Memory B cell (primary cell): ENCODE measurements around the gene CIZ1.
A peak's percentile ranks its signal among the peaks of the same experiment; 100 is the strongest.

Experiments
- ATAC-seq: fragments of 150-1000 bp; cut with Tn5 transposase; 2 replicates; pipeline ENCODE4 v1.10.0; 2021; ENCODE audit warnings: low read depth, mild to moderate bottlenecking, moderate library complexity
- DNase-seq, 2 donors: peaks; one replicate each; pipeline ENCODE4 v3.0.0; 2022; ENCODE audit warnings: low spot score in 2 of 2
- H3K27ac Mint-ChIP-seq: one replicate; pipeline ENCODE4 v1.8.0; 2022; ENCODE audit warnings: mild to moderate bottlenecking, moderate library complexity, mixed read lengths
- H3K27me3 Mint-ChIP-seq: one replicate; pipeline ENCODE4 v1.8.0; 2022; ENCODE audit warnings: mixed read lengths
- H3K36me3 Mint-ChIP-seq: one replicate; pipeline ENCODE4 v1.8.0; 2022; ENCODE audit warnings: mild to moderate bottlenecking, mixed read lengths
- H3K4me1 Mint-ChIP-seq: one replicate; pipeline ENCODE4 v1.8.0; 2022; ENCODE audit warnings: mixed read lengths
- H3K4me3 Mint-ChIP-seq: one replicate; pipeline ENCODE4 v1.8.0; 2022; ENCODE audit warnings: mild to moderate bottlenecking, moderate library complexity, mixed read lengths
- H3K9me3 Mint-ChIP-seq: one replicate; pipeline ENCODE4 v1.8.0; 2022; ENCODE audit warnings: mixed read lengths

The CIZ1 gene

DNA sequence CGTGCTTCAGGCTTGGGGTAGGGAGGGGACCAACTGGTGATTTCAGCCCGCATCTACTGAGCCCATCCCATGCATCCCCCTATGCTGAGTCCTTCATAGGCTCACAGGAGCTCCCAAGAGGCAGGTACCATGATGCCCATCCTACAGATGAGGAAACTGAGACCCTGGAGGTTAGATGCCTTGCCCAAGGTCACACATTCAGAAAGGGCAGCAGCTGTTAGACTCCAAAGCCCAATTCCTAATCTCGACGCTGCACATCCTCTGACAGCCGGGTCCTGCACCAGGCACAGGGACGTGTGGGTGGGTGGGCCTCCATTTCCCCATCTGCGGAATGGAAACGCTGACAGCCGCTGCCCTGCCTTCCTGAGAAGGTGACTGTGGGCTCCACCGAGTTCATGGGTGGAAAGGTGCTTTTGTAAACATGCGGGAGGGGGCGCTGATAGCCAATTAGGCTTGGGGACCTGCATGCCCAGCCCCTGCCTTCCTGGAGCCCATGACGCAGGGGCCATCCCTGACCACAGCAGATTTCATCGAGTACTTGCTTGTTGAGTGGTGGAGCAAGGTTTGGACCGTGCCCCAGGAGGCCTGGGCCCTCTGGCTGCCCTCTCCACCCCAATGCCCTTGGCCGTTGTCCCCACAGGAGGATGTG lies 14.0 kb upstream of the CIZ1 start:
- ATAC-seq (no peak), DNase-seq (no peak)
- H3K9me3 Mint-ChIP-seq = no peaks in the 10 kb centered on the region
- no peak overlapping the region for H3K4me3 Mint-ChIP-seq
- peaks cover 15% of the 10 kb centered on the region for H3K27me3 Mint-ChIP-seq
- no peak overlapping the region for H3K27ac Mint-ChIP-seq
- H3K4me1 Mint-ChIP-seq = peaks cover 3% of the 10 kb centered on the region
- H3K36me3 Mint-ChIP-seq = no peaks in the 10 kb centered on the region

DNA sequence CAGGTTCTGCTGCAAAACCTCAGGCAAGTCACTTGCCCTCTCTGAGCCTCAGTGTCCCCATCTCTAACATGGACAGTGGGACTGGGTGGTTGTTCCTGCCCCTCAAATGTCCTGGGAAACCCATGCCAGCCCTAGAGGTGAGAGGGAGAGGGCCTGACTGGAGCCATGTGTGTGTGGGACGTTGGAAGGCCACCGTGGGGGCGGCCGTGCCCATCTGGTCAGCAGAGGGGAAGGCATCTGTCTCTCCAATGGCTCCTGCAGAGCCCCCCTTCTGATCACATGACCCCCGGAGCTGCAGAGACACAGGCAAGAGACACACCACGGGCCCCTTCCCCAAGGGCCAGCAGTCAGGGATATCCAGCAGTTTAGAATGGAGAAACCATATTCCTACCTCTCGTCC lies 13.5 kb upstream of the CIZ1 start:
- H3K9me3 Mint-ChIP-seq = no peaks in the 10 kb centered on the region
- ATAC-seq (no peak), DNase-seq (no peak)
- H3K36me3 Mint-ChIP-seq = no peaks in the 10 kb centered on the region
- H3K27me3 Mint-ChIP-seq = peaks cover 14% of the 10 kb centered on the region
- no peak overlapping the region for H3K4me3 Mint-ChIP-seq
- no peak overlapping the region for H3K27ac Mint-ChIP-seq
- H3K4me1 Mint-ChIP-seq = peaks cover 3% of the 10 kb centered on the region

DNA sequence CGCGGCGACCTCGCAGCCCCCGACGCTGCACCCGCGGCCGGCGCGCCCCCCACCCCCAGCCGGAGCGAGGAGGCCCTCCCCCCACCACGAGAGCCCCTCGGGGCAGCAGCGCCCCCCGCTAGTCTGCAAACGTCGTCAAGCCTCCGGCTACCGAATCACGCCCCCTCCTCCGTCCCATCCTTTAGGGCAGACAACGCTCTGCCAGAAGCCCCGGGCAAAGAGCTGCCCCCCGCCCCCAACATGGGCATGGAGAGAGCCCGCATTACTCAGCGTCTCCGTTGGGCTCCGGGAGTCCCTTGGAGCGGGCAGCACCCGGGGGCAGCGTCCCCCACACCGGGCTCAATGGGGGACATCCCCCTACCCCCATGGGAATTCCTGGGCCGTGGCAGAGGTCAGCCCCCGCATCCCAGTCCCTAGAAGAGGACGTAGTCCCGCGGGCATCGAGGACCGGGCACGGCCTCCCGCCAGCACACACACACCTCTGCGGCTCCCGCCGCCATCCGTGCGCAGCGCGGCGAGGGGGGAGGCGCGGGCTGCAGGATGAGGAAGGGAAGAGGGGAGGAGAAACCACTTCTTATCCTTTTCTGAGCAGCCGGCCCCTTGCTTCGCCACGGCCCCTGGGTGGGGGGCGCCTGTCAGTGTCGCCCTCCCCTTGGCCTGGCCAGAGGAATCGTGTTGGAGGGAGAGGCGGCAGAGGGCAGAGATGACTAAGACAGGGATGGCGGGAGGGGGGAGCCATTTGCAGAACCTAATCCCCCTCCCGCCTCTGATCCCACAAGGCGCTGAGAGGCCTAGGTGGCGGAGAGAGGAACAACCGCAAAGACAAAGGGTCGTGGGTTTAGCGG lies 12.6 kb upstream of the CIZ1 start:
- Mint-ChIP-seq H3K27ac (no peak overlapping the region), H3K36me3 (no peaks in the 10 kb centered on the region), H3K4me3 (peak overlapping the region; percentile 16), H3K9me3 (no peaks in the 10 kb centered on the region), H3K4me1 (peaks cover 3% of the 10 kb centered on the region), H3K27me3 (peaks cover 13% of the 10 kb centered on the region)
- DNase-seq (no peak), ATAC-seq (no peak)

DNA sequence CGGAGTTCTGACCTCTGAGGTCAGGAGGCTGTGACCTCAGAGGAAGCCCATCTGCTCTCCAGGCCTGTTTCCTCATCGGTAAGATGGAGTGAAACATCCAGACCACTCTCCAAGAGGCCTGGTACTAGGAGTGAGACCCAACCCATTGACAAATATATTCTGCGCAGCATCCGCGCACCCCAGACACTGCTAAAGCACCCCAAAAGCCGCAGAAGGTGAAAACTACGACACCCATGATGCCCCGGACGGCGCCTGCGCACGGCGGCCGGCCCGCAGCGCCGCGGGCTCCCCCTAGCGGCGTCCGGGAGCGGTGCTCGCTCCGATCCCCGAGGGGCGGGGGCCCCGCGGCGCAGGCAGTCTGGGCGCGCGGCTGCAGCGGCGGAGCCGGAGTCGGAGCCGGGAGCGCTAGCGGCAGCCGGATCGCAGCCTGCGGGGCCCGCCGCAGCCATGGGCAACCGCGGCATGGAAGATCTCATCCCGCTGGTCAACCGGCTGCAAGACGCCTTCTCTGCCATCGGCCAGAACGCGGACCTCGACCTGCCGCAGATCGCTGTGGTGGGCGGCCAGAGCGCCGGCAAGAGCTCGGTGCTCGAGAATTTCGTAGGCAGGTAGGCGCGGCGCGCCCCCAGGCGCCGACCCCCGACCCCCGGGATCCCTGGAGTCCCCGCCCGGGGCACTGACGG lies 11.8 kb upstream of the CIZ1 start, which contains the start of gene DNM1:
Gene DNM1, plus strand, starts transcription at position 356 of the 683 bp plus-strand sequence. Its CDS starts 92 bp downstream, at position 448.
- ATAC-seq = peak; percentile 93
- Mint-ChIP-seq H3K4me1 (peaks cover 3% of the 10 kb centered on the region), H3K27ac (no peak within 1 kb of the TSS), H3K36me3 (no peaks in the 10 kb centered on the region), H3K27me3 (peaks cover 10% of the 10 kb centered on the region), H3K9me3 (no peaks in the 10 kb centered on the region), H3K4me3 (peak within 1 kb of the TSS; percentile 71)
- peak; percentile 76 to 78 for DNase-seq

DNA sequence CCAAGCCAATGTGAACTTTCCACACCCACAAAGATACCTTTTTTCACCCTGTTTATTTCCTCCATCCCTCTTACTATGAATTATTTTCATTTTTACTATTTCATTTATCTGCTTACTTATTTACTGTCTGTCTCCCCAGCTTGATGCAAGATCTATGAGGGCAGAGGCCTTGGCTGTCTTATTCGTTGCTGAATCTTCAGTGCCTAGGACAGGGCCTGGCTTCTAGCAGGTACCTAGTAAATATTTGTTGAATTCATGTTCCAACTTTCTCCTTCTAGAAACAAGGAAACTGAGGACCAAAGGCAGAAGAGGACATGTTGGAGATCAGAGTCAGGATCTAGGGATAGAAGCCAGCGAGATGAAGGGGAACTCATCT lies 11.3 kb upstream of the CIZ1 start:
- peaks cover 10% of the 10 kb centered on the region for H3K27me3 Mint-ChIP-seq
- H3K27ac Mint-ChIP-seq = no peak overlapping the region
- no peaks in the 10 kb centered on the region for H3K36me3 Mint-ChIP-seq
- DNase-seq = no peak
- H3K4me1 Mint-ChIP-seq = peaks cover 3% of the 10 kb centered on the region
- H3K9me3 Mint-ChIP-seq = no peaks in the 10 kb centered on the region
- ATAC-seq = no peak
- peak overlapping the region; percentile 71 for H3K4me3 Mint-ChIP-seq

DNA sequence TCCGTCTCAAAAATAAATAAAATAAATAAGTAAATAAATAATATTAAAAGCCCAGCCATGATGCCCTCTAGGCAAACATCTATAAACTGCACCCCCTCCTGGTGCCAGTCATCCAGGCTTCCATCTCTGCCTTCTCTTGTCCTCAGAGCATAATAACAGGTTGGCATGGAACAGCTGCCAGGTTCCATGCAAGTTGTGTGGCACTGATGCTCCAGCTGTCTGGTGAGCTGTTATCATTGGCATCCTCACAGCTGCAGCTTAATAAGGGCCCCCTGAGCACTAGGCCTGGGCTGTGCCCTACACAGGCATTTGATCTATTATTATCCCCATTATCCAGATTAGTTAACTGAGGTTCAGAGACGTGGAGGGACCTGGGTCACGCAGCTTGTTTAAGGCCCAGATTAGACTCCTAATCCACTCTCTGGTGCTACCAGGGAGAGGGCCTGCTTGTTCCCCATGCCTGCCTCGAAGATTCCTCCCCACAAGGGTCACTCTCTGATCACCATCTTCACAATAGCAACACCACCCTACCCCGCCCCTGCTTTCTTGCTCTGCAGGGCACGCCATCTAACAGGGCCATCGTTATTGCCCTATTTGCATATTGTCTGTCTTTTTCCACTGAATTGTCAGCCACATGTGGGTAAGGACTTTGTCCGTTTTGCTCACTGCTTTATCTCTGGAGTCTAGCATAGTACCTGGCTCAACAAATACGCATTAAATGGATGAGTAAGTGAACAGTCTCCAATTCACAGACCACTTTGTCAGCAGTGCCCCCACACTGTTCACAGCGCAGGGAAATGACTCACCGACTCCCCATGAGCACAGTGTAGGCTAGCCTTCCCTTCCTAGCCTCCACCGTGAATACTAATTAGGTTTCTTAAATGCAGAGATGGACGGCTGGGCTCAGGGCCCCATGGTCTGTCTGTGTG lies 10.3 kb upstream of the CIZ1 start:
- Mint-ChIP-seq H3K27me3 (peaks cover 6% of the 10 kb centered on the region), H3K4me1 (peaks cover 3% of the 10 kb centered on the region), H3K4me3 (no peak overlapping the region), H3K36me3 (no peaks in the 10 kb centered on the region), H3K9me3 (no peaks in the 10 kb centered on the region), H3K27ac (no peak overlapping the region)
- DNase-seq (no peak), ATAC-seq (no peak)

DNA sequence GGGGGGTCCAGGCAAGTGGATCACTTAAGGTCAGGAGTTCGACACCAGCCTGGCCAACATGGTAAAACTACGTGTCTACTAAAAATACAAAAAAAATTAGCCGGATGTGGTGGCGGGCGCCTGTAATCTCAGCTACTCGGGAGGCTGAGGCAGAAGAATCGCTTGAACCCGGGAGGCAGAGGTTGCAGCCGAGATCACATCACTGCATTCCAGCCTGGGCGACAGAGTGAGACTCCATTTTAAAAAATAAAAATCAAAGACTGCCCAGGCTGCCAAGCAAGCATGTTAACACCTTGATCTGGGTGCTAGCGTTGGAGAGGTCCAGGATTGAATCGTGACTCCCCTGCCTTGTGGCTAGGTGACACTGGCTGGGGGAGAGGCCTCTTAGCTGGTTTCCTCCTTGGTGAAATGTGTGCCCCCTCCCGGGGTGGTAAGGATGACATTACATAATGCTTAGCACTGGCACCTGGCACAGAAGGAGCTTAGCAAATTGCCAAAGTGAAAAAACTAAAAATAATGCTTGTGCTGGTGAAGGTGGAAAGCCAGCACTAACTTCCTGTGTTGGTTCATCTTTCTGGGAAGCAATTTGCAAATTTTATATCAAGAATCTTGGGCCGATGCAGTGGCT lies 2.2 kb upstream of the CIZ1 start:
- peaks cover 17% of the 10 kb centered on the region for H3K4me1 Mint-ChIP-seq
- no peak for ATAC-seq
- DNase-seq = no peak
- no peak overlapping the region for H3K27ac Mint-ChIP-seq
- no peaks in the 10 kb centered on the region for H3K27me3 Mint-ChIP-seq
- peaks cover 6% of the 10 kb centered on the region for H3K36me3 Mint-ChIP-seq
- no peaks in the 10 kb centered on the region for H3K9me3 Mint-ChIP-seq
- H3K4me3 Mint-ChIP-seq = no peak overlapping the region

DNA sequence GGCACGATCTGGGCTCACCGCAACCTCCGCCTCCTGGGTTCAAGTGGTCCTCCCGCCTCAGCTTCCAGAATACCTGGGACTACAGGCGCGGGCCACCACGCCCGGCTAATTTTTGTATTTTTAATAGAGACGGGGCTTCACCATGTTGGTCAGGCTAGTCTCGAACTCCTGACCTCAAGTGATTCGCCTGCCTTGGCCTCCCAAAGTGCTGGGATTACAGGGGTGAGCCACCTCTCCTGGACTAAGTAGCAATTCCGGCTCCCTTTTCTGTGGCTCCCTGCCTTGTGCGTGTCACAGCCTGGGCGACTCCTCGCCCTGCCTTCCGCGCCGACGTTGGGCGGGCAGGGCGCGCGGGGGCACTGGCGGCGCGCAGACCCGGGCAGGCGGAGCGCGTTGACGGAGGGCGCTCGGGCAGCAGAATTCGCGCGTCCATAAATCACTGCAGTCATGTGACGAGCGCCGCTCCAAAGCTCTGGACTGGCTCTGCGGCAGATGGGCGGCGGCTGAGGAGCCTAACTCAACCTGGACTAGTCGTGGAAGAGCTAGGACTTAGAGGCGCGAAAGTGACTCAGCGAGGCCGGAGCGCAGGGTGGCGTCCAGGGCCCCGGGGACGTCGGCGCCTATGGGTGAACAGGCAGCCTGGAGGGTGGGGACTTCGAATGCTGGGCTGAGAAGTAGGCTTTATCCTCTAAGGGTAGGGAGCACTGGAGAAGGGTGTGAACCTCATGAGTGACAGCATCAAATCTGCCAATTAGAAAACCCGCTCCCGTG lies 1.4 kb upstream of the CIZ1 start:
- peak; percentile 80 for ATAC-seq
- H3K4me3 Mint-ChIP-seq = peak overlapping the region; percentile 86
- peak in 1 of 2 donors; percentile 69 for DNase-seq
- H3K27ac Mint-ChIP-seq = peak overlapping the region; percentile 84
- H3K36me3 Mint-ChIP-seq = peaks cover 6% of the 10 kb centered on the region
- no peaks in the 10 kb centered on the region for H3K27me3 Mint-ChIP-seq
- peaks cover 17% of the 10 kb centered on the region for H3K4me1 Mint-ChIP-seq
- no peaks in the 10 kb centered on the region for H3K9me3 Mint-ChIP-seq

DNA sequence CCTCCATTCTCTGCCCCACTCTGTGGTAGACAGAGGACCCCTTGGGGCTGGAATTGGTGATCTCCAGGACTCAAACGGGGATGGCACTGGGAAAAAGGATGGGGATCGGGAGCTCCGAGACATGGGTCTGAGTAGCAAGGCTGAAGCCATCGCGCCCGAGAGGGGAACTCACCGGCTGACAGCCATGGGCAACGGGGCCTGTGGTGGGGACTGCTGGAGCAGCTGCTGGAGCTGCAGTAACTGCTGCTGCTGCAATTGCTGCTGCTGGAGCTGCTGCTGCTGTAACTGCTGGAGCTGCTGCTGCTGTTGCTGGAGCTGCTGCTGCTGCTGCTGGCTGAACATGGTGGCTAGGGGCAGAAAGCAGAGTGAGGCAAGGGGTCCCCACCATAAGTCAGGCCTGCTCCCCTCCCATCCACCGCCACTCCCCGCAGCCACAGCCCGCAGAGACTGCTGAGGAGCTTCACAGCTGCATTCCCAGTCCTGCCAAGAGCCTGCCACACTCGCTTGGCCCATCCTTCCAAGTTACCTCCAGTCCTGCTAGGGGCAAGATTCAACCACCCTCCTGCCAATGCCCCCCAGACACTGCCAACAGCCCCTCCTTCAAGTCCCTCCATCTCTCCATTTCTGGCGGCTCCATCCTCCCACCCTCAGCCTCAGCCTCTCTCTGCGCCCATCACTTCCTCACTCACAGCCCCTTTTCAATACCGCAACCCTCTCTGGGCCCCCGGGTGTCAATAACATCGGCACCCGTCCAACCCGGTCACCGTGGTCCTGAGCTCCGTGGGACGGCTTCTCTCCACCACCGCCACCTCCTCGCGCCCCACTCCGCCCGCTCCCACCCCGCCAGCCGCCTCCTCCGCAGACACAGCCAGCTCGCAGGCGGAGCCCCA lies 611 bp downstream of the CIZ1 start:
- peaks cover 23% of the 10 kb centered on the region for H3K4me1 Mint-ChIP-seq
- peaks cover 13% of the 10 kb centered on the region for H3K36me3 Mint-ChIP-seq
- ATAC-seq (peak; percentile 31), DNase-seq (no peak)
- H3K27ac Mint-ChIP-seq = peak overlapping the region; percentile 94
- H3K27me3 Mint-ChIP-seq = no peaks in the 10 kb centered on the region
- peak overlapping the region; percentile 95 for H3K4me3 Mint-ChIP-seq
- H3K9me3 Mint-ChIP-seq = no peaks in the 10 kb centered on the region

DNA sequence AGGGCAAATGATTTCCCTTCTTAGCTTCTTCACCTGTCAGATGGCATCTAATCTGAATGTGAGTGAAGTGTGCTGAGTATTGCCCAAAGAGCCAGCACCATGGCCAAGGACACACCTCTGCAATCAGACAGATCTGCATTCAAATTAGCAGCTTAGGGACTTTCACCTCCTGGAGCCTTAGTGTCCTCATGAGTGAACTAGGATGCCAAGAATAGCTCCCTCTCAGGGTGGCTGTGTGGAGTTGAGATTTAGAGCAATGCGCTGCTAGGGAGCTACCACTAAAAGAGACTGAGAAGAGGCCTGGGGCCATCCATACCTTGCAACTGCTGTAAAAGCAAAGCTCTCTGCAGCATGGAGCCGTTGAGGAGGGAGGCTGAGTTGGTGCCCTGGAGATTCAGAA lies 1.4 kb downstream of the CIZ1 start:
- H3K4me1 Mint-ChIP-seq = peaks cover 23% of the 10 kb centered on the region
- peak overlapping the region; percentile 81 for H3K4me3 Mint-ChIP-seq
- DNase-seq = no peak
- peaks cover 13% of the 10 kb centered on the region for H3K36me3 Mint-ChIP-seq
- no peaks in the 10 kb centered on the region for H3K27me3 Mint-ChIP-seq
- ATAC-seq = no peak
- H3K27ac Mint-ChIP-seq = peak overlapping the region; percentile 75
- H3K9me3 Mint-ChIP-seq = no peaks in the 10 kb centered on the region

DNA sequence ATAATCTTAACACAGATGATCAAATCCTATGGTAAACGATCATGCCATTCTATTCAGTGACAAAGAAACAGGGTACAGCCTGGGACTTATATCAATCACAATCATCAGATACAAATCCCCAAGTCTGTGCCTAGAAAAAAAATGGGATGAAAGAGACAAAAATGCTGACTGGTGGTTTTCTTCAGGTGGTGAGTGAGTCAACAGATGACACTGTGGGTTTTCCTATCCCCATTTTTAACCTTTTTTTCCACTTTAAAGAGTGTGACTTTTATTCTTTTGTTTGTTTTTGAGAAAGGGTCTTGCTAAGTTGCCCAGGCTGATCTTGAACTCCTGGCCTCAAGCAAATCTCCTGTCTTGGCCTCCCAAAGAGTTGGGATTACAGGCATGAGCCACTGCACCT lies 3.2 kb downstream of the CIZ1 start:
- DNase-seq (no peak), ATAC-seq (no peak)
- Mint-ChIP-seq H3K4me3 (no peak overlapping the region), H3K27me3 (no peaks in the 10 kb centered on the region), H3K9me3 (no peaks in the 10 kb centered on the region), H3K27ac (no peak overlapping the region), H3K36me3 (peaks cover 14% of the 10 kb centered on the region), H3K4me1 (peaks cover 23% of the 10 kb centered on the region)

DNA sequence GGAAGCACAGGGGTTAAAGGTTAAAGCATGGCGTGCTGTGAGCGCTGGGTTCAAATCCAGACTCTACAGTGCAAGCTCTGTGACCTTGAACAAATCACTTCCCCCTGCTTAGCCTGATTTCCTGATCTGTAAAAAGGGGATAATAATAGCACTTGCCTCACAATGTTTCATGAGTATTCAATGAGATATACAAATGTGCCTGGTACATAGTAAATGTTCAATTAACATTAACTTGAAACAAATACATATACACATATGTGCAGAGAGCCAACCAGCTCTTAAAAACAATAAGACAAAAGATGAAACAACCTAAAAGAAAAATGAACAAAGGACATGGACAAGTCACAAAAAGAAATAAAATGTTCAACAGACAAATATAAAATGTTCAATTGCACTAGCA lies 4.0 kb downstream of the CIZ1 start:
- Mint-ChIP-seq H3K4me1 (peaks cover 17% of the 10 kb centered on the region), H3K9me3 (no peaks in the 10 kb centered on the region), H3K4me3 (no peak overlapping the region), H3K36me3 (peaks cover 19% of the 10 kb centered on the region), H3K27ac (no peak overlapping the region), H3K27me3 (no peaks in the 10 kb centered on the region)
- DNase-seq = no peak
- no peak for ATAC-seq
